ENCODE measurements around the gene CCSER1. TPM values are rescaled to one million over a fixed set of nuclear protein-coding genes. Genes with fewer than 3 reads are reported as not detected.

The CCSER1 gene
- total and polyA plus RNA-seq, 2 donors (not counting 1 experiment from before 2014, with no cell fraction given) = under 0.01 TPM; not detected in 1

DNA sequence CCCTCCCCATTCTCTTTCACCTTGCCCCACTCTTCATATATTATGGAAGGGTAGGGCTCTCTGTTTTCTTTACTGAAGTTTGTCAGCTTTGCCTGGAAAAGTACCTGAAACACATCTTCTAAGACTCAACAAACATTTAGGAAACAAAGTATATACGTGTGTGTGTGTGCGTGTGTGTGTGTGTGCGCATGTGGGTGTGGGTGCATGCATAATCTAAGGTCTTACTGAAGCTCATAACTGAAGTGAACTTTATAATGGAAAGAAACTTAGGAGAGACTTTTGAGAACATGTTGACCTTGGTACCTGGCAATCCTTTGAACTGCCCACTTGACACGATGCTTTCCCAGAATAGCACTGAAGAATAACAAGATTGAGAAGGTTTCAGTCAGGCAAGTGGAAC lies 1190.2 kb downstream of the CCSER1 start:
- no peak for TF ChIP-seq EZH2 (IDR thresholded peaks at IDR 0.05; ENCODE audit: low read length, missing control alignments)
- TF ChIP-seq, protein P1, sequence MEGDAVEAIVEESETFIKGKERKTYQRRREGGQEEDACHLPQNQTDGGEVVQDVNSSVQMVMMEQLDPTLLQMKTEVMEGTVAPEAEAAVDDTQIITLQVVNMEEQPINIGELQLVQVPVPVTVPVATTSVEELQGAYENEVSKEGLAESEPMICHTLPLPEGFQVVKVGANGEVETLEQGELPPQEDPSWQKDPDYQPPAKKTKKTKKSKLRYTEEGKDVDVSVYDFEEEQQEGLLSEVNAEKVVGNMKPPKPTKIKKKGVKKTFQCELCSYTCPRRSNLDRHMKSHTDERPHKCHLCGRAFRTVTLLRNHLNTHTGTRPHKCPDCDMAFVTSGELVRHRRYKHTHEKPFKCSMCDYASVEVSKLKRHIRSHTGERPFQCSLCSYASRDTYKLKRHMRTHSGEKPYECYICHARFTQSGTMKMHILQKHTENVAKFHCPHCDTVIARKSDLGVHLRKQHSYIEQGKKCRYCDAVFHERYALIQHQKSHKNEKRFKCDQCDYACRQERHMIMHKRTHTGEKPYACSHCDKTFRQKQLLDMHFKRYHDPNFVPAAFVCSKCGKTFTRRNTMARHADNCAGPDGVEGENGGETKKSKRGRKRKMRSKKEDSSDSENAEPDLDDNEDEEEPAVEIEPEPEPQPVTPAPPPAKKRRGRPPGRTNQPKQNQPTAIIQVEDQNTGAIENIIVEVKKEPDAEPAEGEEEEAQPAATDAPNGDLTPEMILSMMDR (conservative IDR thresholded peaks at IDR 0.05 in 1 of 2, IDR thresholded peaks at IDR 0.05 in 1 of 2; ENCODE audit: low read depth in 1 of 2, low read length in 2 of 2) = no peak
- Histone ChIP-seq H3K4me1 (ENCODE audit: control insufficient read depth, extremely low read depth, insufficient read depth, low read length) (no peaks in the 10 kb centered on the region), H3K27ac (ENCODE audit: insufficient read depth, low read length) (no peak overlapping the region), H3K9ac (ENCODE audit: insufficient read depth, low read length) (no peak overlapping the region), H3K27me3 (ENCODE audit: control insufficient read depth, insufficient read depth, low read length) (no peaks in the 10 kb centered on the region), H3K36me3 (ENCODE audit: control insufficient read depth, insufficient read depth, low read length) (no peaks in the 10 kb centered on the region), H4K20me1 (ENCODE audit: control insufficient read depth, extremely low read depth, insufficient read depth, low read length) (no peaks in the 10 kb centered on the region), H3K4me3 (replicated peaks in 1 of 4; ENCODE audit: control extremely low read depth in 1 of 4, insufficient read depth in 1 of 4, low read depth in 3 of 4, low read length in 4 of 4) (no peak overlapping the region), H2AFZ (ENCODE audit: low read length) (no peak overlapping the region), H3K4me2 (ENCODE audit: extremely low read depth, insufficient read depth, low read length) (no peak overlapping the region), H3K9me3 (ENCODE audit: control insufficient read depth, insufficient read depth, low read depth, low read length) (no peaks in the 10 kb centered on the region), H3K79me2 (ENCODE audit: control insufficient read depth, insufficient read depth, low read length) (no peaks in the 10 kb centered on the region)
- DNase-seq (ENCODE audit: low read depth in 2 of 2) = no peak

DNA sequence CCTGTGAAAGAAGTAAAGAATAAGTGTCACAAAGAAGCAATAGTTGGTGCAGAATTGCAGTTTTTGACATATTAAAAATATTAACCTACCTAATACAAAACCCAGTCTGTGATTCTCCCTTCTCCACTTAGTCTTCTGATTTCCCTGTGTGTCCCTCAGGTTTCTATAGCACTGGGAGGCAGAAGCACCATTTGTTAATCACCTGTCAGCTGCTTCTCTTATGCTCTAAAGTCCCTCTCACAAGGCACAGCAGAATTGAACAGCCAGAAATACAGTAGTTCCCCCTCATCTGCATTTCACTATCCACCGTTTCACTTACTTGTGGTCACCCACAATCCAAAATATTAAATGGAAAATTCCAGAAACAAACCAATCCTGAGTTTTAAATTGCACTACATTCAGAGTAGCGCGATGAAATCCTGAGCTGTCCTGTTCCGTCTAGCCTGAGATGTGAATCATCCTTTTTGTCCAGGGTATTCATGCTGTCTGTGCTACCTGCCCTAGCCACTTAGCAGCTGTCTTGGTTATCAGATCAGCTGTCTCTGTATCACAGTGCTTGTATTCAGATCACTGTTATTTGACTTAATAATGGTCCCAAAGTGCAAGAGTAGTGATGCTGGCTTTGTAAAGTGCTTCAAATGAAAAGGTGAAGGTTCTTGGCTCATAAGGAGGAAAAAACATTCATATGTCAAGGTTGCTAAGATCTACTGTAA lies 1192.5 kb downstream of the CCSER1 start:
- H3K4me2 ChIP-seq (ENCODE audit: extremely low read depth, insufficient read depth, low read length) = no peak overlapping the region
- no peak overlapping the region for H3K4me3 ChIP-seq (replicated peaks in 1 of 4; ENCODE audit: control extremely low read depth in 1 of 4, insufficient read depth in 1 of 4, low read depth in 3 of 4, low read length in 4 of 4)
- H3K27ac ChIP-seq (ENCODE audit: insufficient read depth, low read length) = no peak overlapping the region
- no peak for DNase-seq (ENCODE audit: low read depth in 2 of 2)
- TF ChIP-seq, protein P1 (conservative IDR thresholded peaks at IDR 0.05 in 1 of 2, IDR thresholded peaks at IDR 0.05 in 1 of 2; ENCODE audit: low read depth in 1 of 2, low read length in 2 of 2) = no peak
- no peak for TF ChIP-seq EZH2 (IDR thresholded peaks at IDR 0.05; ENCODE audit: low read length, missing control alignments)
- H3K4me1 ChIP-seq (ENCODE audit: control insufficient read depth, extremely low read depth, insufficient read depth, low read length) = no peaks in the 10 kb centered on the region
- H2AFZ ChIP-seq (ENCODE audit: low read length) = no peak overlapping the region
- H3K36me3 ChIP-seq (ENCODE audit: control insufficient read depth, insufficient read depth, low read length) = no peaks in the 10 kb centered on the region
- no peaks in the 10 kb centered on the region for H4K20me1 ChIP-seq (ENCODE audit: control insufficient read depth, extremely low read depth, insufficient read depth, low read length)
- H3K79me2 ChIP-seq (ENCODE audit: control insufficient read depth, insufficient read depth, low read length) = no peaks in the 10 kb centered on the region
- H3K27me3 ChIP-seq (ENCODE audit: control insufficient read depth, insufficient read depth, low read length) = no peaks in the 10 kb centered on the region
- H3K9me3 ChIP-seq (ENCODE audit: control insufficient read depth, insufficient read depth, low read depth, low read length) = no peaks in the 10 kb centered on the region
- no peak overlapping the region for H3K9ac ChIP-seq (ENCODE audit: insufficient read depth, low read length)

DNA sequence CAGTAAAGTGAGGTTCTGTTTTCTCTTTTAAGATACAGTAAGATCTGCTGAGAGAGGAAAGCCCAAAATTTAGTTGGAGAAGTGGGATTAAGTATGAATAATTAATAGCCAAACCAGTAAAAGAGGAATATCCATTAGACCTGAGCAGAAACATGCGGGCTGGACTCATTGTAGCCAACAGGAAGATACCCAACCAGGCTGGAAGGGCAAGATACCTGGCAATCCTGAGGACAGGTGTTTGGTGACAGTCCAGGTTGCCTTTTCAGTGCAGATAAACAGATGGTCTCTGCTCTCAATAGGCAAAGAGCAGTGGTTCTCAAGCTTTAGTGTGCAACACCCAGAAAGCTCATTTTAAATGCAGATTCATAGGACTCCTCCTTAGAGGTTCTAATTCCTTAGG lies 1195.8 kb downstream of the CCSER1 start:
- TF ChIP-seq EZH2 (IDR thresholded peaks at IDR 0.05; ENCODE audit: low read length, missing control alignments) = no peak
- TF ChIP-seq, protein P1 (conservative IDR thresholded peaks at IDR 0.05 in 1 of 2, IDR thresholded peaks at IDR 0.05 in 1 of 2; ENCODE audit: low read depth in 1 of 2, low read length in 2 of 2) = no peak
- H3K9ac ChIP-seq (ENCODE audit: insufficient read depth, low read length) = no peak overlapping the region

More for the DNA sequence above, 1195.8 kb downstream of the CCSER1 start:
- no peak for DNase-seq (ENCODE audit: low read depth in 2 of 2)
- no peaks in the 10 kb centered on the region for H3K27me3 ChIP-seq (ENCODE audit: control insufficient read depth, insufficient read depth, low read length)
- no peaks in the 10 kb centered on the region for H3K36me3 ChIP-seq (ENCODE audit: control insufficient read depth, insufficient read depth, low read length)
- H3K27ac ChIP-seq (ENCODE audit: insufficient read depth, low read length) = no peak overlapping the region
- H4K20me1 ChIP-seq (ENCODE audit: control insufficient read depth, extremely low read depth, insufficient read depth, low read length) = no peaks in the 10 kb centered on the region
- H3K4me1 ChIP-seq (ENCODE audit: control insufficient read depth, extremely low read depth, insufficient read depth, low read length) = no peaks in the 10 kb centered on the region
- H3K4me3 ChIP-seq (replicated peaks in 1 of 4; ENCODE audit: control extremely low read depth in 1 of 4, insufficient read depth in 1 of 4, low read depth in 3 of 4, low read length in 4 of 4) = no peak overlapping the region
- no peak overlapping the region for H2AFZ ChIP-seq (ENCODE audit: low read length)
- no peaks in the 10 kb centered on the region for H3K9me3 ChIP-seq (ENCODE audit: control insufficient read depth, insufficient read depth, low read depth, low read length)
- H3K4me2 ChIP-seq (ENCODE audit: extremely low read depth, insufficient read depth, low read length) = no peak overlapping the region
- H3K79me2 ChIP-seq (ENCODE audit: control insufficient read depth, insufficient read depth, low read length) = no peaks in the 10 kb centered on the region

Measured in fibroblast of lung (primary cell).